GM06990 (cell line): Measurements from ENCODE around the gene POLR2F.
"Not testable (repeated sequence)": the region's sequence is repeated elsewhere in the genome, so short reads cannot be mapped to it uniquely, and the experiment has no call there.

ENCODE experiments used
- DNase-seq: peaks from one replicate; pipeline ENCODE4 v3.0.0-alpha.2; 2011; ENCODE audit not compliant: insufficient read length; ENCODE audit errors: extremely low read depth
- H3K27me3 ChIP-seq: replicated peaks from 2 replicates; pipeline ENCODE4 v1.6.0; 2011; ENCODE audit warnings: low read length; ENCODE audit not compliant: control insufficient read depth, insufficient read depth
- H3K36me3 ChIP-seq: 2 replicates; pipeline ENCODE4 v1.5.1; 2011; ENCODE audit warnings: low read length; ENCODE audit not compliant: control insufficient read depth, insufficient read depth
- H3K4me3 ChIP-seq: replicated peaks from 2 replicates; pipeline ENCODE4 v1.5.1; 2011; ENCODE audit warnings: low read depth, mild to moderate bottlenecking, control low read depth, low read length
- TF ChIP-seq, protein P1 (sequence below): IDR thresholded peaks from 2 replicates; pipeline ENCODE4 v1.5.1; 2011; ENCODE audit warnings: low read length, control low read depth, mild to moderate bottlenecking, inconsistent platforms; ENCODE audit not compliant: insufficient read depth, poor library complexity, severe bottlenecking

Gene POLR2F

DNA sequence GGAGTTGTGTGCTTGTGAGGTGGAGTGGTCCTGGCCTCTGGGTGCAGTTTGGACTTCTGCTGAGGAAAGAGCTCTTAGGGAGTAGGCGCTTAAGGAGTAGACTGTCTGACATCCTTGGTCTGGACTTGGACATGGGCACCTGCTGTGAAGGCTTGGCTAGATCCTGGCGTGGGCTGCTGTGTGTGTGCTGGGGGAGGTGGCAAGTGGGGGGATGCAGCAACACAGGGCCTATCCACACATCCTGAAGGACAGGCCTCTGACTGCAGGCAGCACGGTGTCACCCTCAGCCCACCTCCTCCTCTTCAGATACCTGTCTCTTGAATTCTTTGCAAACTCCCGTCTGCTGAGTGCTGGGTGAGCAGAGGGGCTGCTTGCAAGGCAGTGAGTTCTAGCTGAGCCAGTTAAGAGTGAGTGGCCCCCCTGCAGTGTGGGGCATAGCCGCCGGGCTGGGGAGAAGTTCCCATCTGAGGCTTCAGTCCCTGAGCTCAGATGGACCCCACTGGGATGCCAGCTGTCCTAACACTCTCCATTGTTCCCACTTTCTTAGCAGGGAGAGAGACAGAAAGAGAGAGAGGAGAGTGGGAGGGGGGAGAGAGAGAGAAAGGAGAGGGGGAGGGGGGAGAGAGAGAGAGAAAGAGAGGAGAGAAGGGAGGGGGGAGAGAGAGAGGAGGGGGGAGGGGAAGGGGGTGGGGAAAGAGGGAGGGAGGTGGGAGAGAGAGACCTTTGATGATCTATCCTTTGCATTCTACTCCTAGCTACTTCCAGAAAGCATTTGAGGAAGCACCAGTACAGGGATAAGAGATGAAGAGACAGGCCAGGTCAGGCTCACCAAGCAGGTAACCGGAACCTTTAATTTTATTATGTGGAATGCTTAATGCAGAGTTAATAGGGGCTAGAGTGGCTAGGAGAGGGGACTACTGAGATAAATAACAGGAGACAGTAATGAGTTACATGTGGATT is 18.3 kb downstream of the POLR2F start:
- H3K27me3 ChIP-seq = no peaks in the 10 kb centered on the region
- DNase-seq = no peak
- TF ChIP-seq, protein P1, sequence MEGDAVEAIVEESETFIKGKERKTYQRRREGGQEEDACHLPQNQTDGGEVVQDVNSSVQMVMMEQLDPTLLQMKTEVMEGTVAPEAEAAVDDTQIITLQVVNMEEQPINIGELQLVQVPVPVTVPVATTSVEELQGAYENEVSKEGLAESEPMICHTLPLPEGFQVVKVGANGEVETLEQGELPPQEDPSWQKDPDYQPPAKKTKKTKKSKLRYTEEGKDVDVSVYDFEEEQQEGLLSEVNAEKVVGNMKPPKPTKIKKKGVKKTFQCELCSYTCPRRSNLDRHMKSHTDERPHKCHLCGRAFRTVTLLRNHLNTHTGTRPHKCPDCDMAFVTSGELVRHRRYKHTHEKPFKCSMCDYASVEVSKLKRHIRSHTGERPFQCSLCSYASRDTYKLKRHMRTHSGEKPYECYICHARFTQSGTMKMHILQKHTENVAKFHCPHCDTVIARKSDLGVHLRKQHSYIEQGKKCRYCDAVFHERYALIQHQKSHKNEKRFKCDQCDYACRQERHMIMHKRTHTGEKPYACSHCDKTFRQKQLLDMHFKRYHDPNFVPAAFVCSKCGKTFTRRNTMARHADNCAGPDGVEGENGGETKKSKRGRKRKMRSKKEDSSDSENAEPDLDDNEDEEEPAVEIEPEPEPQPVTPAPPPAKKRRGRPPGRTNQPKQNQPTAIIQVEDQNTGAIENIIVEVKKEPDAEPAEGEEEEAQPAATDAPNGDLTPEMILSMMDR = no peak
- H3K4me3 ChIP-seq = no peak overlapping the region
- peaks cover 15% of the 10 kb centered on the region for H3K36me3 ChIP-seq

DNA sequence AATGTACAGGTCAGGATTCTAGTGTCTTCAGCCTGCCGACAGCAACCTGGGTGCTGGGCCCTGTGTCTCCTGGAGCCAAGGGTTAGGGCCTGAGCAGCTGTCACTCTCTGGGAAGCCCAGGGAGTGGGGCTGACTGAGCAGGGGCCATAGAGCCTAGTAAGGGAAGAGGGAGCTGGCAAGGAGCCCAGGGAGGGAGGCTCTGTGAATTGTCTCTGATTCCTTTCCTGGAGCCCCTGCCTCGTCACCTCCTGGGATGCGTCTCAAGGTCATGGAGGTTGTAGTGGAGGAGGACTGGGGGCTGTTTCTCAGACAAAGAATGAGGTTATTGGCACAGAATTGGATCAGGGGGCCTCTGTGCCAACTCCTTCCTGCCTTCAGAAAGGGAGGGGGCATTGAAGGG is 19.0 kb downstream of the POLR2F start:
- Histone ChIP-seq H3K4me3 (no peak overlapping the region), H3K27me3 (no peaks in the 10 kb centered on the region), H3K36me3 (peaks cover 10% of the 10 kb centered on the region)
- TF ChIP-seq, protein P1 = no peak
- no peak for DNase-seq

DNA sequence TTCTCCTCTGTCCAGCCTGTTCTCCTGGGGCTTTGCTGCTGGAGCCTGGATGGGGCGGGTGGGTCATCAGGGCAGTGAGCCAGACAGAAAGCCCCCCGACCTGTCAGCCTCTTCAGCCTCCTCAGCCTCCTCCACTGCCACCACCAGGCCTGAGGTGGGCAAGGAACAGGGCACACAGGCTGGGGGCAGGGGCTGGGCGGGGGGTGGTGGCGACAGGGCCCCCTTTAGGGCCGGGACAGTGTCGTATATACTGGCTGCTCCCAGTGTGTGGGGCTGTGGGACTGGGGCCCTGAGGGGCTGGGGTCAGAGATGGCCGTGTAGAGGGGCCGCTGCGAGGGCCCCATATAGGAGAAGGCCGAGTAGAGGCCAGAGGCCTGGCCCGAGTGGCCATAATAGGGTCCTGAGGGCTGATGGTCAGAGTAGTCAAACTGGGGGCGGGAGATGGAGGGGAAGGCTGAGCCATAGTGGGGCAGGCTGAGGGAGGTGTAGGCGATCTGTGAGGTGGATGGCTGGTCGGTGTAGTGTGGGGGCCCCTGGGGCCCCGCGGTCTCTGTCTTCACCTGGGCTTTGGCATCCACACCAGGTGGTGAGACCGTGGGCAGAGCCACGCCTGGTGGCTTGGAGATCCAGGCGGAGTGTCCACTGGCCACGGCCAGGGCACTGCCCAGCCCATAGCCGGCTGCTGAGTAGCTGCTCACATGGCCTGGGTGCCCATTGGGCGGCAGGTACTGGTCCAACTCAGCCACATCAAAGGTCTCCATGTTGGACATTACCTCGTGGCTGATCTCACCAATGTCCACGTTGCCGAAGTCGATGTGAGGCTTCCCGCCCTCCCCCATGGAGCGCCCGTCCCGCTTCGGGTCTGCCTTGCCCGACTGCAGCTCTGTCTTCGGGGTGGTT is 20.0 kb downstream of the POLR2F start:
- Histone ChIP-seq H3K36me3 (peaks cover 3% of the 10 kb centered on the region), H3K27me3 (no peaks in the 10 kb centered on the region), H3K4me3 (no peak overlapping the region)
- TF ChIP-seq, protein P1 = no peak
- DNase-seq = no peak

DNA sequence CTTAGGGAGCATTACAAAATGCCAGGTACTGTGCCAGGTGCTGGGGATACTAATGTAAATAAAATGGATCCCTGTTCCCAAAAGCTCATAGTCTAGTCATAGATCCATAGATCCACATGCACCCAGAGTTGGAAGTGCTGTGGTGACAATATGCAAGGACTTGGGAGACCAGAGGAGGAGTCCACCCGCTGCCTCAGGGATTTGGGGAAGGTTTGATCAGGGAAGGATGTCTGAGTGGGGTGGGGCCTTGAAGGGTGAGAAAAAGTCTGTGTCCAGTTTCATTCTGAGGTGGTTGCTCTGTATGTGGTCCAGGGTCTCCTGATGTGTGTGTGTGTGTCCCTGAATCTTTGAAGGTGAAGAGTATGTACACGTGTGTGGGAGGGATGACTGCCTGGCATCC is 21.7 kb downstream of the POLR2F start:
- no peaks in the 10 kb centered on the region; the same call in none of the 2 replicates for H3K36me3 ChIP-seq
- TF ChIP-seq, protein P1 = no peak
- no peak overlapping the region for H3K4me3 ChIP-seq
- H3K27me3 ChIP-seq = no peaks in the 10 kb centered on the region
- DNase-seq = no peak

DNA sequence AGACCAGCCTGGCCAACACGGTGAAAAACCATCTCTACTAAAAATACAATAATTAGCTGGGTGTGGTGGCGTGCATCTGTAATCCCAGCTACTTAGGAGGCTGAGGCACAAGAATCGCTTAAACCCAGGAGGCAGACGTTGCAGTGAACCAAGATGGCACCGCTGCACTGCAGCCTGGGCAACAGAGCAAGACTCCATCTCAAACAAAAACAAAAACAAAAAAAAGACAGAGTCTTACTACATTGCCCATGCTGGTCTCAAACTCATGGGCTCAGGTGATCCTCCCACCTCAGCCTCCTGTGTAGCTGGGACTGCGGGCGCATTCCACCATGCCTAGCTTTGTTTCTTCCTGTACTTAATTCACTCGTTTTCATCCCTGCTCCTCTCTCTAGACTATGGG is 22.5 kb downstream of the POLR2F start:
- not testable (repeated sequence) for H3K27me3 ChIP-seq, DNase-seq, H3K36me3 ChIP-seq, H3K4me3 ChIP-seq

DNA sequence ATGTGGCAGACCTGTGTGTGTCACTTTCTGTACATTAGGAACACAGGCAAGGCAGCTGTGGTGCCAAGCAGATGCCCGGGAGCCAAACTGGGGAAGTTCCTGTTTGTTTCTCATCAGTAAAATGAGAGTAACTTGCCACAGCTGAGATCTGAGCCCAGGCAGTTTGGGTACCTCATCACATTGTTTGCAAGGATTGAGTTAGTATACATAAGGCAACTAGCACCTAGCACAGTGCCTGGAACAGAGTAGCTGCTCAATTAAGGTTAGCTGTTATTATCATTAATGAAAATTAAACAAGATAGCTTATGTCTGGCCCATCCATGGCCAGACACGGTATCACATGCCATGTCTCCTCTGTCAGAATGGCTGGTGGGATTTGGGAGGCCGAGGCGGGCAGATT is 23.0 kb downstream of the POLR2F start:
- DNase-seq = no peak
- H3K4me3 ChIP-seq = no peak overlapping the region
- TF ChIP-seq, protein P1 = no peak

More for the DNA sequence above, 23.0 kb downstream of the POLR2F start:
- no peaks in the 10 kb centered on the region; the same call in none of the 2 replicates for H3K36me3 ChIP-seq
- no peaks in the 10 kb centered on the region for H3K27me3 ChIP-seq
